ENCODE results near the gene ARGLU1. TPM values are rescaled to one million over a fixed set of nuclear protein-coding genes. Genes with fewer than 3 reads are reported as not detected.
A peak's percentile ranks its signal among the peaks of the same experiment; 100 is the strongest.

The ARGLU1 gene
- total and polyA plus RNA-seq, 11 donors, result 14.2 to 54.0 (median 28.1) TPM

- 88 to 90% (median 89%) methylated on average over 8 of the region's 8 CpGs for WGBS, 4 donors
- intact Hi-C loops (cut with DNase I), result loop anchor here in 5 of 10 donors (10.0 kb wide), 4 partner anchors 442 to 1952 kb away; no protein-coding TSS in a partner anchor
- no peaks in the 10 kb centered on the region for H3K9me3 ChIP-seq
- no peak for DNase-seq
- peaks cover 0 to 11% (median 0%) of the 10 kb centered on the region in 9 donors for H3K27me3 ChIP-seq
- ATAC-seq, result no peak
- no peak for TF ChIP-seq CTCF (IDR thresholded peaks at IDR 0.05)
- TF ChIP-seq POLR2A (IDR thresholded peaks at IDR 0.05), result no peak
- H3K4me1 ChIP-seq, result peaks cover 0 to 36% (median 6%) of the 10 kb centered on the region in 12 donors
- peak overlapping the region in 1 of 12 donors; percentile 74 for H3K4me3 ChIP-seq
- no peaks in the 10 kb centered on the region for H3K36me3 ChIP-seq
- no peak overlapping the region for H3K27ac ChIP-seq
Measured at GRCh38 chr13:106526738-106527444, 41.0 kb downstream of the ARGLU1 start.

GRCh38 chr13:106525865-106526264 lies 42.1 kb downstream of the ARGLU1 start:
- no peak overlapping the region for H3K27ac ChIP-seq
- ATAC-seq, result no peak
- DNase-seq, result no peak
- H3K36me3 ChIP-seq, result no peaks in the 10 kb centered on the region
- H3K9me3 ChIP-seq, result no peaks in the 10 kb centered on the region
- intact Hi-C loops (cut with DNase I), result loop anchor here in 5 of 10 donors (10.0 kb wide), 4 partner anchors 441 to 1951 kb away; no protein-coding TSS in a partner anchor
- H3K27me3 ChIP-seq, result peaks cover 0 to 1% (median 0%) of the 10 kb centered on the region in 9 donors
- 85 to 89% (median 87%) methylated on average over 3 of the region's 3 CpGs for WGBS, 4 donors
- H3K4me1 ChIP-seq, result peaks cover 0 to 36% (median 5%) of the 10 kb centered on the region in 12 donors
- H3K4me3 ChIP-seq, result peak overlapping the region in 2 of 12 donors; percentile 8 to 10
- TF ChIP-seq CTCF (IDR thresholded peaks at IDR 0.05), result no peak
- no peak for TF ChIP-seq POLR2A (IDR thresholded peaks at IDR 0.05)

GRCh38 chr13:106524108-106524507 lies 43.8 kb downstream of the ARGLU1 start:
- Histone ChIP-seq H3K27me3 (no peaks in the 10 kb centered on the region), H3K36me3 (no peaks in the 10 kb centered on the region), H3K4me1 (peaks cover 0 to 46% (median 5%) of the 10 kb centered on the region in 12 donors), H3K27ac (no peak overlapping the region), H3K4me3 (no peak overlapping the region), H3K9me3 (no peaks in the 10 kb centered on the region)
- WGBS, 4 donors, result 72 to 80% (median 78%) methylated on average over 2 of the region's 2 CpGs
- no peak for TF ChIP-seq POLR2A (IDR thresholded peaks at IDR 0.05)
- TF ChIP-seq CTCF (IDR thresholded peaks at IDR 0.05), result no peak
- intact Hi-C loops (cut with DNase I), result loop anchor here in 6 of 10 donors (5.0 to 10.0 kb wide), 6 partner anchors 437 to 1949 kb away; no protein-coding TSS in a partner anchor
- DNase-seq, result no peak
- ATAC-seq, result no peak

GRCh38 chr13:106523576-106523975 lies 44.4 kb downstream of the ARGLU1 start:
- no peaks in the 10 kb centered on the region for H3K27me3 ChIP-seq
- H3K36me3 ChIP-seq, result no peaks in the 10 kb centered on the region
- 32 to 55% (median 53%) methylated on average over 3 of the region's 3 CpGs for WGBS, 4 donors
- H3K9me3 ChIP-seq, result no peaks in the 10 kb centered on the region
- ATAC-seq (no peak), DNase-seq (peak in 1 of 5 donors; percentile 26)
- TF ChIP-seq POLR2A (IDR thresholded peaks at IDR 0.05), result no peak
- no peak for TF ChIP-seq CTCF (IDR thresholded peaks at IDR 0.05)
- intact Hi-C loops (cut with DNase I), result loop anchor here in 6 of 10 donors (5.0 to 10.0 kb wide), 6 partner anchors 436 to 1949 kb away; no protein-coding TSS in a partner anchor
- peaks cover 0 to 43% (median 5%) of the 10 kb centered on the region in 12 donors for H3K4me1 ChIP-seq
- H3K4me3 ChIP-seq, result peak overlapping the region in 1 of 12 donors; percentile 8
- H3K27ac ChIP-seq, result peak overlapping the region in 1 of 12 donors; percentile 33
